Left ventricle myocardium inferior (tissue), 1 donor: ENCODE measurements around the gene CLDN9. TPM values are rescaled to one million over a fixed set of nuclear protein-coding genes. Genes with fewer than 3 reads are reported as not detected.

Experiments
- DNase-seq: peaks from one replicate; pipeline ENCODE4 v3.0.0-alpha.2; 2020
- H3K27ac ChIP-seq: fragments of 200-600 bp; replicated peaks from 2 replicates; pipeline ENCODE4 v1.8.0; 2021
- H3K27me3 ChIP-seq: fragments of 200-600 bp; 2 replicates; pipeline ENCODE4 v1.8.0; 2021; ENCODE audit warnings: low read depth
- H3K36me3 ChIP-seq: fragments of 200-600 bp; 2 replicates; pipeline ENCODE4 v1.8.0; 2021
- H3K4me1 ChIP-seq: fragments of 200-600 bp; 2 replicates; pipeline ENCODE4 v1.8.0; 2021
- H3K4me3 ChIP-seq: fragments of 200-600 bp; 2 replicates; pipeline ENCODE4 v1.8.0; 2021; ENCODE audit warnings: mild to moderate bottlenecking, moderate library complexity
- H3K9me3 ChIP-seq: fragments of 200-600 bp; replicated peaks from 2 replicates; pipeline ENCODE4 v1.8.0; 2021
- intact Hi-C: fragments of 100-400 bp; cut with micrococcal nuclease; formaldehyde crosslinking; loops from one replicate; pipeline ENCODE4 v1.11.0; 2022
- total RNA-seq: library from RNA; stranded (reverse); fragmentation: NEBNext Ultra II Directional; extraction: Animal tissue kit (Norgen Biotek cat#: 25700); gene quantifications from one replicate; pipeline ENCODE4 v1.2.1, GENCODE V29; 2021
- TF ChIP-seq, protein P1 (sequence below): fragments of 200-600 bp; IDR thresholded peaks from 2 replicates; pipeline ENCODE4 v1.8.0; 2021; ENCODE audit warnings: antibody characterized with exemption, mild to moderate bottlenecking, borderline replicate concordance
- donor health status: DM: no; HTN: yes; CAD: no; lungs with severe emphysema.

The CLDN9 gene
- total RNA-seq, 1 donor from 2014 or later = 1.2 TPM

DNA sequence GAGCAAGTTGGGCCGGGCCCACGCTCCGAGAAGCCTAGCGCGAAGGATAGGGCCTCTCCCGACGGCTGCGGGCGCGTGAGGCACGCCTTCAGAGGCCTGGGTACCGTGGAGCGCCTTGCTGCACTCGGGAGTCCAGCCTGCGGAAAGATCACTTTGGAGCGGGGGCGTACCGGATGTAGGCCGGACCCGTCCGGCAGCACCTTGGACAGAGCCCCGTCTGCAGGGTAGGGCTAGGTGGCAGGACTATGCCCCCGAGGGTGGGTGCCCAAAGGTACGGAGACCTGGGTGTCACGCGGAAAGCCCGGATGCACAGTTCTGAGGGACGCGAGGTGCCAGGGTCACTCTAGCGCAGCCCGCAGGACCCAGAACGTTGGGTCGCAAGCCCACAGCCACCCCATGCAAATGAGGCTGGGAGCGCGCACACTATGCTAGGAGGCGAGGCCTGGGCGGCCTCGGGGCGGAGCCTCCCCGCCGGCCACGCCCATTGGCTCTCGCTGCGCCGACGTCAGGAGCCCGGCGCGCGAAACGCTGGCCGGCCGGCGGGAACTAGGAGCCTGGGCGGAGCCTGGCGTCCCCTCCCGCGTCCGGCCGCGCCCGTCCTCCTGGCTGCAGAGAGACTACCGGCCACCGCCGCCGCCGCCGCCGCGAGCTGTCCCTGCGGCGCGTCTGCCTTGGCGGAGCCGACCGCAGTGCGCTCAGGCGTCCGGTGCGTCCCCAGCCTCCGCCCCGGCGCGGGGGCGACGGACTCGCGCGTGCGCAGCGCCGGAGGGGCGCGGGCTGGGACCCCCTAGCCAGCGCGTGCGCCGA is 43.8 kb upstream of the CLDN9 start, which contains the start of gene PAQR4:
PAQR4 (plus strand) TSS at position 611 of the 807 bp plus-strand sequence. CDS start 327 bp downstream, outside the sequence.
- TF ChIP-seq, protein P1, sequence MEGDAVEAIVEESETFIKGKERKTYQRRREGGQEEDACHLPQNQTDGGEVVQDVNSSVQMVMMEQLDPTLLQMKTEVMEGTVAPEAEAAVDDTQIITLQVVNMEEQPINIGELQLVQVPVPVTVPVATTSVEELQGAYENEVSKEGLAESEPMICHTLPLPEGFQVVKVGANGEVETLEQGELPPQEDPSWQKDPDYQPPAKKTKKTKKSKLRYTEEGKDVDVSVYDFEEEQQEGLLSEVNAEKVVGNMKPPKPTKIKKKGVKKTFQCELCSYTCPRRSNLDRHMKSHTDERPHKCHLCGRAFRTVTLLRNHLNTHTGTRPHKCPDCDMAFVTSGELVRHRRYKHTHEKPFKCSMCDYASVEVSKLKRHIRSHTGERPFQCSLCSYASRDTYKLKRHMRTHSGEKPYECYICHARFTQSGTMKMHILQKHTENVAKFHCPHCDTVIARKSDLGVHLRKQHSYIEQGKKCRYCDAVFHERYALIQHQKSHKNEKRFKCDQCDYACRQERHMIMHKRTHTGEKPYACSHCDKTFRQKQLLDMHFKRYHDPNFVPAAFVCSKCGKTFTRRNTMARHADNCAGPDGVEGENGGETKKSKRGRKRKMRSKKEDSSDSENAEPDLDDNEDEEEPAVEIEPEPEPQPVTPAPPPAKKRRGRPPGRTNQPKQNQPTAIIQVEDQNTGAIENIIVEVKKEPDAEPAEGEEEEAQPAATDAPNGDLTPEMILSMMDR = peak; percentile 23
- peak; percentile 89 for DNase-seq
- peaks cover 78% of the 10 kb centered on the region for H3K4me1 ChIP-seq
- H3K27me3 ChIP-seq = peaks cover 47% of the 10 kb centered on the region
- intact Hi-C loops = no loop called here
- H3K9me3 ChIP-seq = no peaks in the 10 kb centered on the region
- peak within 1 kb of the TSS; percentile 87 for H3K27ac ChIP-seq
- peak within 1 kb of the TSS; percentile 85 for H3K4me3 ChIP-seq
- H3K36me3 ChIP-seq = peaks cover 5% of the 10 kb centered on the region

DNA sequence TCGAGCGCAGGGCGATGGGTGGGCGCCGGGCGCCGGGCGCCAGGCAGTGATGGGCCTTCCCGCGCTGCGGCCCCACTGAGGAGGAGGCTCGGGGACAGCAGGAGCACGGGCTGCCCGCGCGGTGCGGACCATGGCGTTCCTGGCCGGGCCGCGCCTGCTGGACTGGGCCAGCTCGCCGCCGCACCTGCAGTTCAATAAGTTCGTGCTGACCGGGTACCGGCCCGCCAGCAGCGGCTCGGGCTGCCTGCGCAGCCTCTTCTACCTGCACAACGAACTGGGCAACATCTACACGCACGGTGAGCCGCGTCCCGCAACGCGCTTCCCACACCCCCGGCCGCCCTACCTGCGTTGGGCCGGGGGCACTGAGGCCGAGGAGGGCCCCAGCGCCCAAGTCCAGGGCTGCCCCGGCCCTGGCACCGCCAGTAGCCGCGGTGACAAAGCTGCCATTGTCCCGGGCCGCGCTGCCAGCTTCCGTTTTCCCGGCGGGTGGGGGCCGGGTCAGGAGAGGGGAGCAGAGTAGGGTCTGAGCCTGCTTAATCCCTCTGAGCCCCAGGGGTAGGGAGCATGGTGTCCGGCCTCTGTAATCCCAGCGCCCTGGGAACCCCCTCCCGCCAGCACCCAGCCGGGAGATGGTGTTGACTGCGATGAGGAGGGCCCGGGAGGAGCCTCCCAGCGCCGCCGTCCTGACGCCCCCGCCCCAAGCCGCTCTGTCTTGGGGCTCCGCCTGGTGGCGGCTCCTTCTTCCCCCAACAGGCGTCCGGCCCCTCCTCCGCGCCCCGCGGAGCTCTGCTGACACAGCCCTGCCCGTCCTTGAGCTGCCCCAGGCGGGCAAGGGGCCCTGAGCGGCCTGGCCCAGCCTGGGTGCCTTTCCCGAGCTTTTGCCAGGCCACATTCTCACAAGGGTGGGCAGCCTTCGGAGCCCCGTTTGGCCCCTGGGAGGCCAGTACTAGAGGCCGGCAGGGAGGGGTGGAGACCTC is 42.9 kb upstream of the CLDN9 start:
- DNase-seq = peak; percentile 59
- H3K9me3 ChIP-seq = no peaks in the 10 kb centered on the region
- peaks cover 38% of the 10 kb centered on the region for H3K27me3 ChIP-seq
- peaks cover 5% of the 10 kb centered on the region for H3K36me3 ChIP-seq
- H3K4me3 ChIP-seq = peak overlapping the region; percentile 85
- TF ChIP-seq, protein P1 = peak; percentile 50
- intact Hi-C loops = no loop called here
- peak overlapping the region; percentile 87 for H3K27ac ChIP-seq
- H3K4me1 ChIP-seq = peaks cover 69% of the 10 kb centered on the region

DNA sequence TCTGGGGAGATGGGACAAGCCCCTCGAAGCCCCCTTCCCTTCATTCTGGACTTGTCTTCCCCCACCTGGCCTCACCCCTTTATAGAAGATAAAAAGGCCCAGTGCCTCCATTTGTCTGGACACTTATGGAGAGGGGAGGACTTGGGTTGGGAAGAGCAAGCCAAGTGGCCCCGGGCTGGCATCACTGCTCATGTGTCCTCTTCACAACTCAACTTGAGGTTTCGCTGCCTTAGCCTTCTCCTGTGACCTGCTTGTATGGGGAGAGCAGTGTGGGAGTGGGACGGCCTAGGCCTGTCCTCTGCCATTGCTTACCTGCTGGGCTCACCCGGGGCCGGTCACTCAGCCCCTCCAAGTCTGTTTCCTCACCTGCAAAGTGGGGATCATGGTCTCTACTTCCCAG is 42.2 kb upstream of the CLDN9 start:
- TF ChIP-seq, protein P1 = no peak
- intact Hi-C loops = no loop called here
- peaks cover 5% of the 10 kb centered on the region for H3K36me3 ChIP-seq
- peaks cover 62% of the 10 kb centered on the region for H3K4me1 ChIP-seq
- peaks cover 31% of the 10 kb centered on the region for H3K27me3 ChIP-seq
- peak overlapping the region; percentile 87 for H3K27ac ChIP-seq
- H3K9me3 ChIP-seq = no peaks in the 10 kb centered on the region
- no peak for DNase-seq
- peak overlapping the region; percentile 85 for H3K4me3 ChIP-seq

DNA sequence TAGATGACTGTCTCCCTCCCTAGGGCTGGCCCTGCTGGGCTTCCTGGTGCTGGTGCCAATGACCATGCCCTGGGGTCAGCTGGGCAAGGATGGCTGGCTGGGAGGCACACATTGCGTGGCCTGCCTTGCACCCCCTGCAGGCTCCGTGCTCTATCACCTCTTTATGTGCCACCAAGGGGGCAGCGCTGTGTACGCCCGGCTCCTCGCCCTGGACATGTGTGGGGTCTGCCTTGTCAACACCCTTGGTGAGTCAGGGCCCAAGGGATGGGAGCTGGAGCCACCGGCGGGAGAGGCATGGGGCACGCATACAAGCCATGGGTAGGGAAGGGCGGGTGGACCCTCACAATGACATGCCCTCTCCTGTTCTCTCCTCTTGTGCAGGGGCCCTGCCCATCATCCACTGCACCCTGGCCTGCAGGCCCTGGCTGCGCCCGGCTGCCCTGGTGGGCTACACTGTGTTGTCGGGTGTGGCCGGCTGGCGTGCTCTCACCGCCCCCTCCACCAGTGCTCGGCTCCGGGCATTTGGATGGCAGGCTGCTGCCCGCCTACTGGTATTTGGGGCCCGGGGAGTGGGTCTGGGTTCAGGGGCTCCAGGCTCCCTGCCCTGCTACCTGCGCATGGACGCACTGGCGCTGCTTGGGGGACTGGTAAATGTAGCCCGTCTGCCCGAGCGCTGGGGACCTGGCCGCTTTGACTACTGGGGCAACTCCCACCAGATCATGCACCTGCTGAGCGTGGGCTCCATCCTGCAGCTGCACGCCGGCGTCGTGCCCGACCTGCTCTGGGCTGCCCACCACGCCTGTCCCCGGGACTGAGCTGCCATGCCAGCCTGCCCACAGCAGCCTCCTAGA is 41.4 kb upstream of the CLDN9 start:
- no peak overlapping the region for H3K4me3 ChIP-seq
- intact Hi-C loops = no loop called here

More for the DNA sequence above, 41.4 kb upstream of the CLDN9 start:
- Histone ChIP-seq H3K36me3 (peaks cover 5% of the 10 kb centered on the region), H3K27me3 (peaks cover 26% of the 10 kb centered on the region), H3K27ac (no peak overlapping the region), H3K9me3 (no peaks in the 10 kb centered on the region), H3K4me1 (peaks cover 60% of the 10 kb centered on the region)
- no peak for DNase-seq
- TF ChIP-seq, protein P1 = no peak
